Suppressor macrophage treated with lipopolysaccharide for 1 hour (primary cell): ENCODE data around the gene NOL4L.

ENCODE experiments used
- DNase-seq, 3 donors: peaks; one replicate each; pipeline ENCODE4 v3.0.0-alpha.2; 2020 to 2022

NOL4L gene, protein sequence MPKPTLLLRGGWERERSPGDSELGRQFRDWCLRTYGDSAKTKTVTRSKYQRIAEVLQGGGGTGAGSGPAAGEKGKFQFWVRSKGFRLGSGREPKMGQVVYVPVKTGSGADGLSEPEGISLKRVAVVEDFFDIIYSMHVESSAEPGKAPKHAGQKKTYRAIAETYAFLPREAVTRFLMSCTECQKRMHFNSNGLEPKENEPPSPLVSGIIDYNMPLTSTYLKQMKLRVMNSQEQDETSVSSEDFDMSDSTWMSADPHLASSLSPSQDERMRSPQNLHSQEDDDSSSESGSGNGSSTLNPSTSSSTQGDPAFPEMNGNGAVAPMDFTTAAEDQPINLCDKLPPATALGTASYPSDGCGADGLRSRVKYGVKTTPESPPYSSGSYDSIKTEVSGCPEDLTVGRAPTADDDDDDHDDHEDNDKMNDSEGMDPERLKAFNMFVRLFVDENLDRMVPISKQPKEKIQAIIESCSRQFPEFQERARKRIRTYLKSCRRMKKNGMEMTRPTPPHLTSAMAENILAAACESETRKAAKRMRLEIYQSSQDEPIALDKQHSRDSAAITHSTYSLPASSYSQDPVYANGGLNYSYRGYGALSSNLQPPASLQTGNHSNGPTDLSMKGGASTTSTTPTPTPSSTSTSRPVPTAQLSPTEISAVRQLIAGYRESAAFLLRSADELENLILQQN

DNA sequence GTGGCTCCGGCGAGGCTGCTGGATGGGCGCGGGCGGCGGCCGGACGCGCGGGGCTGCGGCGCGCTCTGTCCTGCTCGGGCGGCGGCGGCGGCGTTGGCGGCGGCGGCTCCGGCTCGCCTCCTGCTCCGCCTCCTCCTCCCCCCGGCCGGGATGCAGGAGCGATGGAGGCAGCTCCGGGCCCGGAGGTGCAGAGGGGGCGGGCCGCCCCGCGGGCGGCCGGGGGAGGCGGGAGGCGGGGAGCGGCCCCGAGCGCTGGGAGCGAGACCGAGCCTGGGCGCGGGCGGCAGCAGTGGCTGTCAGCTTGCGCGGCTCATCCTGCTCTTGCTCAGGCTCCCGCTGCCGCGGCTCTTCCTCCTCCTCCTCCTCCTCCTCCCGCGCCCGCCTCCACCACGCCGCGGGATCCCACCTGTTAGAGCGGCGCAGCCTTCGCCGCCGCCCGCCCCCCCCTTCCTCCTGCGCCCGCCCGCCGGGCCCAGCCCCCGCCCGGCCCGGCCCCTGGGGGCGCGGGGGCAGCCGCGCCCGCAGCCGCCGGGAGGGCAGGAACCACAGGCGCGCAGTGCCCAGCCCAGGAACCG, at the start of gene NOL4L:
TSS of gene NOL4L (minus strand) at position 323 of the 575 bp plus-strand sequence. CDS start 443 bp downstream, outside the sequence.
- peak; percentile 23 to 62 (median 32) for DNase-seq

DNA sequence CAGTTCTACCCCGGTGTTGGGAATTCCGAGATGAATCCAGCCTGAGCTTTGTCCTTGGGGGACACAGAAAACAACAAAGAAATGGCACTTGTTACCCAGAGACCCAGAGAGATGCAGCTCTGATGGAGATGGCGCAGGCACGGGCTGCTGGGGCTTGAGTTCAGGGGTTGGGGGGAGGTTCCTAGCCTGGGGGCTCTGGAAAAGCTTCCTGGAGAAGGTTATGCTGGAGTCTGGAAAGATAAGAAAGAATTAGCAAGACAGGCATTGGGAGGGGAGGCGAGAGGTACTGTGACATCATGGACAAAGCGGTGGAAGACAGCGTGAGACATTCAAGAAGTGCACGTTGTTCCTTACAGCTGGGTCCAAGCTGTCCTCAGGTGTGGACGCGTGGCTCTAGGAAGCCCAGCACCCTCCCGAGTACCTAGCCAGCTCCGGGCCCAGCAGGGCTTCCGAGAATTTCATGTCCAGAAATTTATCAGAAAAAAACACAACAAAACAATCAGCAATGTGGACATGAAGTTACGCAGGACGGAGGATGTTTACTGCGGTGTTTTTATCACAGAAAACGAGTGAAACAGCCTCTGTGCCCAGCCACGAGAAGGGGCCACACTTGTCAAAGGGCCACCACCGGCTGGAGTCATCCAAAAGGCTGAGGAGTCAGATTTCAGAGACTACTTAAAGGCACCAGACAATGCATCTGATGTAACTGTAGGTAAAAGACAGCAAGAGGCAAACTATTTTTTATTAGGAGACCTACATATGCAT, 49.1 kb upstream of the NOL4L start:
- DNase-seq, result no peak

DNA sequence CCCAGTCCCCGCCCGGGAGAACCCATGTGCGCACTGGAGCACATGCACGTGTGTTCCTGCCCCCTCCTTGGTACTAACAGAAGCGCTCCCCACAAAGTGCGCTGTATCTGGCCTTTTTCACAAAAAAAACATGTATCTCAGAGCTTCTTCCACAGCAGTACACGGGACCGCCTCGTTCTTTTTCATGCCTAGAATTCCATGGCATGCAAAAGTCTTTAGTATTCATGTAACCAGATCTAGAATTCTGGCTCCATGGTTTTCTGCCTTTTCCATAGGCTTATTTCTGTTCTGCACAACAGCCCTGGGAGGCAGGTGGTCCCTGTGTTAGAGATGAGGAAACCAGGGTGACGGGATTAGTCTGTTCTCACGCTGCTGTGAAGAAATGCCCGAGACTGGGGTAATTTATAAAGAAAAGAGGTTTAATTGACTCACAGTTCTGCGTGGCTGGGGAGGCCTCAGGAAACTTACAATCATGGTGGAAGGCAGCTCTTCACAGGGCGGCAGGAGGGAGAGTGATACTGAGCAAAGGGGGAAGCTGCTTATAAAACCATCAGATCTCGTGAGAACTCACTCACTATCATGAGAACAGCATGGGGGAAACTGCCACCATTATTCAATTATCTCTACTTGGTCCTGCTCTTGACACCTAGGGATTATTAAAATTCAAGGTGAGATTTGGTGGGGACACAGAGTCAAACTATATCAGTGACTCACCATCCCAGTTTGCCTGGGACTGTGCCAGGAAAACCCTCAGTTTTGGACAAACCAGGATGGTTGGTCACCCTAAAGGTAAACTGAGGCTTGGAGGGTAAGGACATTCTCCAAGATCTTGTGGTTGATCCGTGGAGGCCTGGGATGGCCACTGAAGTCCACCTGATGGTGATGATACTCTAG, 47.6 kb upstream of the NOL4L start:
- no peak for DNase-seq

- no peak for DNase-seq
Measured at GRCh38 chr20:32631933-32632460, 46.9 kb upstream of the NOL4L start.

GRCh38 chr20:32629813-32630212, 44.7 kb upstream of the NOL4L start:
- no peak for DNase-seq

DNA sequence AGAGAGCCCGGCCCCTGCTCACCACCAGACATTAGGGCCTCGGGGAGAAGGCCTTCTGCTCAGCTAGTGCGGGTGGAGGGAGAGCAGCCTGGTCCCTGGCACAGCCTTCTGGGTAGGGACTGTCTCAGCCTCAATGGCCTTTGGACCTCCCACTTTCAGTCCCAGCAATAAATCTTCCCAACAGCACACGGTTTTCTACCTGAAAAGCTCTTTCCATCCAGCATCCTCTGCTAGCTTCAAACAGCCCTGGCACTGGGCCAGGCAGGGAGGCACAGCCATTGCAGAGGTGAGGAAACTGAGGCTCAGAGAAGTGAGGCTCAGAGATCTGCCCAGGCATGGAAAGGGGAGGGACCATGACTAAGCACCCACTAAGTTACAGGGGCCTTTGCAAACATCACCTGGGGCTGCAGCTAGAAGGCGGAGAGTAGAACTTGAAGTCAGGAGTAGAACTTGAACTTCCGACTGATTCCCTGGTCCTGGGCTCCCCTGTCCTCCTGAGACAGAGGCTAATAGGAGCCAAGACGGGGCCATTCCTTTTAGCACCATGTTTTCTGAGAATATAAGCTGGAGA, 43.9 kb upstream of the NOL4L start:
- no peak for DNase-seq

GRCh38 chr20:32626859-32627636, 41.9 kb upstream of the NOL4L start:
- no peak for DNase-seq

- DNase-seq, result no peak
Measured at GRCh38 chr20:32626407-32626806, 41.3 kb upstream of the NOL4L start.

GRCh38 chr20:32625996-32626395, 40.9 kb upstream of the NOL4L start:
- DNase-seq, result no peak

GRCh38 chr20:32624687-32625345, 39.7 kb upstream of the NOL4L start:
- no peak for DNase-seq

- no peak for DNase-seq
Measured at GRCh38 chr20:32623667-32624157, 38.6 kb upstream of the NOL4L start.

- no peak for DNase-seq
Measured at GRCh38 chr20:32622585-32623468, 37.7 kb upstream of the NOL4L start.

- DNase-seq, result no peak
Measured at GRCh38 chr20:32621891-32622584, 36.9 kb upstream of the NOL4L start.

- DNase-seq, result no peak
Measured at GRCh38 chr20:32621071-32621890, 36.1 kb upstream of the NOL4L start.

GRCh38 chr20:32619586-32619985, 34.5 kb upstream of the NOL4L start:
- DNase-seq, result no peak

- no peak for DNase-seq
Measured at GRCh38 chr20:32614772-32615171, 29.6 kb upstream of the NOL4L start.

DNA sequence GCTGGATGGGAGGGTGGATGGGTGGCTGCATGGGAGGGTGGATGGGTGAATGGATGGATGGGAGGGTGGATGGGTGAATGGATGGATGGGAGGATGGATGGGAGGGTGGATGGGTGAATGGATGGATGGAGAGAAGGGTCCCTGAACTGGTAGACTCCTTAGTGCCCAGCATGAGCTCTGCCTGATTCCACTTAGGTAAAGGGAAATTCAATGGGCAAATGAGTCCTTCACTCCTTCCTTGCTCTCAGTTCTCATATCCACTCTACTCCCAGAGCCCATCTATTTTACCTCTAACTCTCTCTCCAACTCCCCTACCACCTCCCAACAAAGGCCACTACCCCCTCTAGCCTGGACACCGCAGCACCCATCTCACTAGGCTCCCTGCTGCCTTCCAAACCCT, 29.2 kb upstream of the NOL4L start:
- DNase-seq, result no peak
